HG03060 (cell line): ENCODE results near the gene ETFA.

Source experiments
- ATAC-seq: cut with Tn5 transposase; IDR thresholded peaks from one replicate; pipeline ENCODE4 v1.9.1; 2021; ENCODE audit warnings: low read depth, moderate number of reproducible peaks; ENCODE audit not compliant: unreplicated experiment

The ETFA gene

GRCh38 chr15:76223521-76223920 is 87.7 kb downstream of the ETFA start:
- no peak for ATAC-seq

DNA sequence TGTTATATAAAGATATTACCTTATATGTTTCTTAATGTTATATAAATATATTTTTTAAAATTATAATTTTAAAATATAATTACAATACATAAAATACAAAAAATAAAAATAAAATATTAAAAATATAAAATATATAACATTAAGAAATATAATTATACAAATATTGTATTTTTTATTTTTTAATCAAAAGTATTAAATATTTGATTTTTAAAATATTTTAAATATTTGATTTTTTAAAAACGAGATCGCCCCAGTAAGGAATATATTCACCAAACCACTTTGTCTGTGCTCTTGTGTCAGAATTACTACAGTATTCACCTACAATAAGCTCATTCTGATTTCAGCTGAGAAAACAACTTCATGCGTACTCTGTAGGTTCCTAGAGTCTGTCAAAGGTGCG is 89.1 kb downstream of the ETFA start:
- no peak for ATAC-seq

GRCh38 chr15:76221085-76221767 is 90.0 kb downstream of the ETFA start:
- ATAC-seq: no peak

DNA sequence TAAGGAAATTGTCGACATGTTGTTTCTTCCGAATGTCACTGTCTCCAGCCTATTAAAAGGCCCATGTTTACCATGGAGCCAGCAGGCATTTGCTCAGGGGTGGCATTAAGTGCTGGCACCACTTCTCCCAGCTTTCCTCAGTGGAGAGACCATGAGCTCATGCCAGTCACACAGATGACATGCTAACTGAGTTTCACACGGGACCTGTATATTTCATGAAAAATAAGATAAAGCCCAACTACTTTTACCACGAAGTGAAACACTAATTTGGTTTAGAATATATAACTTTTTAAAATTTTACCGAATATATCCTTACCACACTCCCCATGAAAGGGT is 93.4 kb downstream of the ETFA start:
- ATAC-seq: no peak

DNA sequence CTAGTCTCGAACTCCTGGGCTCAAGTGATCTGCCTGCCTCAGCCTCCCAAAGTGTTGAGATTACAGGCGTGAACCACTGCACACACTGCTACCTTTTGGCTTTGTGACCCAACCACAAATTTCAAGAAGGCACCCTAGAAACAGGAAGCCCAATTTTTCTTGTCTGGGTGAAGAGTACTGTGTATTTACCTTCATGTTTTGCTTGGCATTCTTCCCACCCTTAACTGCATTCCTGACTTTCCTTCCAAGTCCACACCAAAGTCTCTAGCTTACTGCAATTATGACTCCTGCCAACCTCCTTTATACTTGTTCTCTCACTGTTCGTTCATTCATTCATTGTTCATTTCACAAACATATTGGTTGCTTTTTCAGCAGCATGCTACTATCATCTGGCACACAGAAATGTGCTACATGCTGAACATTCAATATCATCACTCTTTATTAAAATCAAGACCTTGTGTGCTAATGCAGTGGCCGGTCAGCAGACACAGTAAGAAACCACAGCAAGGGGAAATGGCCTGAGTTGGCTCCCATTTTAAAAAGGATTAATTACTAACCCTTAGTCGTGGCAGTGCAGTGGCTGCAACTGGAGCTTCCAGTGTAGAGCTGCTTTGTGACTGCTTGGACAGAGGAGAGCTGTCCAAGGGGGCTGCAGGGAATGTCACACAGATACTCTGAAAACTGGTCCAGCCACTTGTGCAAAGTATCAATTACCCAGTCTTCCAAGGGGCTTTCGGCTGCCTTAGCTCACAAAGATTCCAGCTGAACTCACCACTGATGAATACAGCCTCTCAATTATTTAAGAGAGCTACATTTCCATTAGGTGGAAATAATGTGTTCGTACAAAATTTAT is 94.0 kb downstream of the ETFA start:
- no peak for ATAC-seq

DNA sequence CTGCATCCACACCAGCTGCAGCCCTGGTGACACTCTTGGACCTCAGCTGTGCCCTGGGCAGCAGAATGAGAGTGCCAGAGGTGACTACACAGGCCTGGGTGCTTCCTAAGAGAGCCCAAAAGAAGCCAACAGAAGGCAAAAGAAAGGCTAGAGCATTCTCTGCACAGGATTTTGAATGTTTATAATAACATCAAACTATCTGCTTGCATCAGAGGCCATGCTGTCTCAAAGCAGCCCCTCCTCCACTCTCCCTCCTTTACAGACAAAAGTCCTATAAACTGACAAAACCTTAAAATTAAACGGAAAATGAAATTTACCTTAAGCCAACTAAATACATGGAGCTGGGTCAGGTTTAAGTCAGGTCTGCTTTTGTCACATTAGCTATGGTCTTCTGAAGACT is 95.6 kb downstream of the ETFA start:
- no peak for ATAC-seq

DNA sequence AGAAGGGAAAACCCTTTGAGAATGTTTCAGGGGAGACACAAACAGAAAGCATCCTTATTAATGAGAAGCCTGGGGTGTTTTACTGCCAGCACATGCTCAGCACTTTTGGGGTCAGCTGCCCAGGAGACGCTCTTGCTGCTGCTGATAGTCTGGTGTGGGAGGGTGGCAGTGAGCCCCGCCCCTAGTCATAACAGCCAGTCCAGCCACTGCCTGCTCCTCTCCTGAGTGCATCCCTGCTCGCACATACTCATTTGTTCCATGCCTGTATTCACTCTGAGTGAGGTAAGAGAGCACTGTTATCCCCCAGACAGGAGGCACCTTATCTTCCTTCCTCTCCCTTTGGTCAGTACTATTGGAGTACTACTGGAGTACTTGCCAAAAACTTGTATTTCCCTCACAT is 101.3 kb downstream of the ETFA start:
- no peak for ATAC-seq

DNA sequence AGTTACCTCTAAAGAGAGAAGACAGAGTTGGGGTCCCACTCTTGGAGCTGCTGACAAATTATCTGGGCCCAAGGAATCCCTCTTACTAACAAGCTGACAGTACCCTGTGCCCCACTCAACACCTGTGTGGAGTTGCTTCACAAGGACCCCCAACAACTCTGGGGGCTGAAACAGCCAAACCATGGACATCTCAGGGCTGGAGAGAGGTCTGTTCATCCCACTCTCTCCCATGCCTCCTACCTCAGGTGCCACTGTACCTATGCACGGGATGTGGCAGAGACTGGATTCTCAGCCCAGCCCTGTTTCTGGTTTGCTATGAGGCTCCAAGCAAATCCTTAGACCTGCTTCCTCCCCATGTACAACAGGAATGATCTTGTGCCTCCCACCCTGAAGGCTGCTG is 101.7 kb downstream of the ETFA start:
- ATAC-seq: no peak

GRCh38 chr15:76208786-76209424 is 102.4 kb downstream of the ETFA start:
- ATAC-seq: no peak

DNA sequence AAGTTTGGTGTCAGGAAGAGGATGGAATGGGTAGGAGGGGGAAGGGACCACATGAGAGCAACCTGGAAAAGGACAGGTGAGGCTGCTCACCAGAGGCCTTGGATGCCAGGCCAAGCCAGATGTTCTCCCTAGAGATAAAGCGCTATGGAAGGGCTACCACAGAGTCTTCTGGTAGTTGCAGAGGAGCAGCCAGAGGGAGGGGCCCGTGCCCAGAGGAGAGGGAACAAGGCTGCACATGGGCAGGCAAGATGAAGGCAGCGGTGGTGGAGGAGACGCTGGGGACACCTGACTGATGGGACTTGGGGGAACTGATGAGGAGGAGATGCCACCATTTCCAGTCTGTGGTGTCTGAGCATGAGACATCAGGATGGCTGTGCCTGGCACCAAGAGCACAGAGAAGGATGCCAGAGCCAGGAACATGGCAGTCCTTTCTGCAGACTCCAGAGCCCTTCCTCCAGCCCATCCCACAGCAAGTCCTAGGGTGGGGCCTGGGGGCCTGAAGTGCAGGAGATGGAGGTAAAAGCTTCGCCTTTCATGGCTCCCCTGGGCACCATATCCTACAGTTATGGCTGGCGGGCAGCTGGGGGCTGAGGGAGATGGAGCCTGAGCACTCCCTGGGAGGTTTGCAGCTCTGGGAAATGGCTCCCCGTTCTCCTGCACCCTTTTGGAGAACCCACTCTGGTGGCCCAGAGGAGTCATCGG is 103.0 kb downstream of the ETFA start:
- ATAC-seq: no peak

- no peak for ATAC-seq
Measured at GRCh38 chr15:76206325-76206976, 104.8 kb downstream of the ETFA start.

GRCh38 chr15:76204916-76205460 is 106.3 kb downstream of the ETFA start:
- no peak for ATAC-seq

DNA sequence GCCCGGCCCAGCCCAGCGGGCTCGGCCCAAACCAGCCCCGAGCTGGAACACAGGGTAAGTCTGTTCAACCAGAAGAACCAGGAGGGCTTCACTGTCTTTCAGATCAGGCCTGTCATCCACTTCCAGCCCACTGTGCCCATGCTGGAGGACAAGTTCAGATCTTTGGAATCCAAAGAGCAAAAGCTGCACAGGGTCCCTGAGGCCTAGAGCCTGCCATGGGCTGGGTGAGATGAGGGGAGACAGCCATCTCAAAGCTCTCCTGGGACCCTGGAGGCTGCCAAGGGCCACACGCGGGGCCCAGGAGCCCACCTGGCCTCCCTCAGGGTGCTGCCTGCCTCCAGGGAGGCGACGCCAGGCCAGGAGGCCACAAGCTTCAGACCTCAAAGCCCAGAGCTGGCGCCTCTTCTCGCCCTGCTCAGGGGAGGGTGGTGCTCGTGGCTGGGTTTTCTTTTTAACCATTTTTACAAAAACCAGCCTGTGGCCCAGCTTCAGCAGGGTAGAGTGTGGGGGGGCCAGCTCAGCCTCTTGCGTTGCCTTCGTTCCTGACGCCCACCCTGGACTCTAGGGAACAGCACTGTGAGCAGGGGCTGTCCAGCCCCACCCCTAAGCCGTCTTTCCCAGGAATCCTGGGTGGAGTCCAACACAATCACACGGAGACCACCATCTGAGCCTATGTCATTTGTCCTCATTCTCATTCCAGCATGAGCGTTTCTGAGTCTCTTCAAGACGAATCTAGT is 107.0 kb downstream of the ETFA start:
- ATAC-seq: no peak

DNA sequence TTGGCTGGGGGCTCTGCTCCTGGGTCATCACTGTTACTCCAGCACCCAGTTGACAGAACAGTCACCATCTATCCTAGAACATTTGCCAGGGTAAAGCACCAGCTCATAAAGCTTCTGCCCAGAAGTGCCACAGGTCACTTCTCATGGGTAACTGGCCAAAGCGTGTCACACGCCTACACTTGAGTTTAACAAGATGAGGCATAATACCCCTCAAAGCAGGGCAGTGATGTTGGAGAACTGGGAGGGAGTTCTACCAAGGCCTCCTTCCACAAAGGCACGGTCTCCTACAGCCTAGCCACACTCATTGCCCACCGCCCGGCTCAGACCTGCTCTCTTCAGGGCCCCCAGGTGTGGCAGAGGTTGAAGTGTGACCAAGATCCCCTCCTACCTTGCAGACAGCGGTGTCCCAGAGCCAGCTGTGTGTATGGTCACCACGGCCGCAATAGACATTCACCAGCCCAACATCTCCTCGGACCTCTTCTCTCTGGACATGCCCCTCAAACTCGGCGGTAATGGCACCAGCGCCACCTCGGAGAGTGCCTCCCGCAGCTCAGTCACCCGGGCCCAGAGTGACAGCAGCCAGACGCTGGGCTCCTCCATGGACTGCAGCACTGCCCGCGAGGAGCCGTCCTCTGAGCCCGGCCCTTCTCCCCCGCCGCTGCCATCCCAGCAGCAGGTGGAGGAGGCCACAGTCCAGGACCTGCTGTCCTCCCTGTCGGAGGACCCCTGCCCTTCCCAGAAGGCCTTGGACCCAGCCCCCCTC is 107.7 kb downstream of the ETFA start:
- no peak for ATAC-seq

GRCh38 chr15:76201536-76202255 is 109.6 kb downstream of the ETFA start:
- no peak for ATAC-seq

DNA sequence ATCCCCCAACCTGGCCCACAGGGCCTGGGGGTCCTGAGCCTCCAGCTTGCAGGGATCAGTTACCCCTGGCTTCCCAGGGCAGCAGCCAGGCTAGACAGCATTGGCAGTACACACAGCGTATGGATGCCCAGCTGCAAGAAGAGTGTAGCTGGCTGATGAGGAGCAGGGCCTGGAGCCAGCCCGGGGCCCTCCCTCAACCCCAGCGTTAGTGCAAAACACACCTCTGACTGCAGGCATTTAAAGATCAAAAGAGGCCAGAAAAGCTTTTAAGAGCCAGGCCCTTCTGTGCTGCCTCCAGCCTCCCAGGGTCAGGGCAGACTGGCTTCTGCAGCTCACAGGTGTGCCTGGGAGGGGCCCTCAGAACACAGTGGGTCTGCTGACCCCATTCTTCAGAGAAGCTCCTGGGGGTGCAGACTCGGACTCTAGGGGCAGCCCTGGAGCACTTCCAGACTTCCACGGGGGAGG is 110.6 kb downstream of the ETFA start:
- ATAC-seq: no peak

DNA sequence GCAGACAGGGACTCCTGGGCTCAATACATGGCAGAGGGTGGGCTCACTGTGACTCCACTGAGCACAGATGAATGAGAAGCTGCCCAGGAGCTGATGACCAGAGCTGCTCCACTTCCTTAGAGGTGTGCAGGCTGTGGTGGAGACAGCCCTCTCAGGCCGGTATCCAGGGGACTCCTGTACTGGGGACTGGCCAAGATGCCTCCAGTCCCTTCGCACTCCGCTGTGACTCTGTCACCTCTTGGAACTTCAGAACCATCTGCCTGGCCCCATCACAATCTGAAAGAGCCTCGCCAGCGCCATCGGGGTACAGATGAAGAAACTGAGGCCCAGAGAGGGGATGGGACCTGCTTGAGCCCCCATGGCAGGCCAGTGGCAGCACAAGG is 111.2 kb downstream of the ETFA start:
- ATAC-seq: no peak
